OCI-M2 (cell line): ENCODE results near the gene VCAN.

ENCODE experiments used
- DNase-seq: peaks from one replicate; lab custom pipeline; 2025; ENCODE audit not compliant: unreplicated experiment; lab: John Stamatoyannopoulos, UW

VCAN gene

GRCh38 chr5:83494087-83494620, 22.6 kb downstream of the VCAN start:
- no peak for DNase-seq

GRCh38 chr5:83494666-83495065, 23.1 kb downstream of the VCAN start:
- no peak for DNase-seq

GRCh38 chr5:83496626-83497025, 25.1 kb downstream of the VCAN start:
- DNase-seq, result no peak

- no peak for DNase-seq
Measured at GRCh38 chr5:83498585-83498984, 27.0 kb downstream of the VCAN start.

- DNase-seq, result no peak
Measured at GRCh38 chr5:83503662-83504061, 32.1 kb downstream of the VCAN start.

GRCh38 chr5:83507431-83507830, 35.9 kb downstream of the VCAN start:
- DNase-seq, result no peak

- no peak for DNase-seq
Measured at GRCh38 chr5:83509540-83509939, 38.0 kb downstream of the VCAN start.

- DNase-seq, result no peak
Measured at GRCh38 chr5:83510260-83510659, 38.7 kb downstream of the VCAN start.

GRCh38 chr5:83512061-83512745, 40.7 kb downstream of the VCAN start:
- DNase-seq, result no peak

GRCh38 chr5:83513081-83513480, 41.5 kb downstream of the VCAN start:
- DNase-seq, result no peak

- DNase-seq, result no peak
Measured at GRCh38 chr5:83513491-83513890, 41.9 kb downstream of the VCAN start.

GRCh38 chr5:83516377-83516776, 44.8 kb downstream of the VCAN start:
- no peak for DNase-seq

- DNase-seq, result no peak
Measured at GRCh38 chr5:83517072-83517687, 45.6 kb downstream of the VCAN start.

- no peak for DNase-seq
Measured at GRCh38 chr5:83517688-83518085, 46.1 kb downstream of the VCAN start.

- DNase-seq, result no peak
Measured at GRCh38 chr5:83518319-83519061, 46.9 kb downstream of the VCAN start.

- DNase-seq, result no peak
Measured at GRCh38 chr5:83522446-83522845, 50.9 kb downstream of the VCAN start.

GRCh38 chr5:83523929-83524328, 52.4 kb downstream of the VCAN start:
- no peak for DNase-seq

GRCh38 chr5:83524345-83524744, 52.8 kb downstream of the VCAN start:
- DNase-seq, result no peak

- DNase-seq, result no peak
Measured at GRCh38 chr5:83524991-83525390, 53.4 kb downstream of the VCAN start.

- DNase-seq, result no peak
Measured at GRCh38 chr5:83526289-83526688, 54.7 kb downstream of the VCAN start.

- no peak for DNase-seq
Measured at GRCh38 chr5:83527221-83527620, 55.7 kb downstream of the VCAN start.
